IPS-20b (cell line): Measurements from ENCODE around the gene SLC25A13.

Experiments
- H3K27ac ChIP-seq: one replicate; pipeline ENCODE4 v1.5.1; 2013; ENCODE audit warnings: low read length
- H3K27me3 ChIP-seq: 2 replicates; pipeline ENCODE4 v1.6.1; 2013; ENCODE audit warnings: mild to moderate bottlenecking, low read length, inconsistent platforms; ENCODE audit not compliant: insufficient read depth
- H3K36me3 ChIP-seq: 2 replicates; pipeline ENCODE4 v1.6.1; 2013; ENCODE audit warnings: low read depth, mild to moderate bottlenecking, inconsistent platforms, low read length, moderate library complexity; ENCODE audit not compliant: insufficient read depth
- H3K4me1 ChIP-seq: 2 replicates; pipeline ENCODE4 v1.6.1; 2013; ENCODE audit warnings: mild to moderate bottlenecking, control low read depth, inconsistent platforms, low read length, moderate library complexity; ENCODE audit not compliant: insufficient read depth
- H3K4me3 ChIP-seq: 2 replicates; pipeline ENCODE4 v1.5.1; 2013; ENCODE audit warnings: mild to moderate bottlenecking, low read length, inconsistent platforms
- H3K9ac ChIP-seq: 2 replicates; pipeline ENCODE4 v1.6.1; 2013; ENCODE audit warnings: low read depth, mild to moderate bottlenecking, inconsistent platforms, low read length, moderate library complexity
- H3K9me3 ChIP-seq: 2 replicates; pipeline ENCODE4 v1.6.1; 2013; ENCODE audit warnings: mild to moderate bottlenecking, low read depth, low read length, inconsistent platforms; ENCODE audit not compliant: insufficient read depth

Gene SLC25A13

GRCh38 chr7:96266015-96266414, 55.9 kb downstream of the SLC25A13 start:
- Histone ChIP-seq H3K36me3 (peaks cover 11% of the 10 kb centered on the region; the same call in 1 of the 2 replicates), H3K4me3 (no peak overlapping the region), H3K27ac (no peak overlapping the region), H3K9me3 (no peaks in the 10 kb centered on the region), H3K9ac (no peak overlapping the region), H3K4me1 (no peaks in the 10 kb centered on the region), H3K27me3 (no peaks in the 10 kb centered on the region)

- Histone ChIP-seq H3K4me1 (peaks cover 9% of the 10 kb centered on the region), H3K27me3 (no peaks in the 10 kb centered on the region), H3K27ac (no peak overlapping the region), H3K9ac (no peak overlapping the region), H3K4me3 (no peak overlapping the region), H3K36me3 (no peaks in the 10 kb centered on the region), H3K9me3 (no peaks in the 10 kb centered on the region)
Observed at GRCh38 chr7:96253964-96254363, 67.9 kb downstream of the SLC25A13 start.

- no peaks in the 10 kb centered on the region for H3K36me3 ChIP-seq
- no peak overlapping the region for H3K4me3 ChIP-seq
- H3K9me3 ChIP-seq = no peaks in the 10 kb centered on the region
- no peak overlapping the region for H3K9ac ChIP-seq
- no peaks in the 10 kb centered on the region for H3K27me3 ChIP-seq
- H3K27ac ChIP-seq = no peak overlapping the region
- H3K4me1 ChIP-seq = peaks cover 11% of the 10 kb centered on the region
Observed at GRCh38 chr7:96253441-96253840, 68.5 kb downstream of the SLC25A13 start.

GRCh38 chr7:96250776-96251361, 71.0 kb downstream of the SLC25A13 start:
- H3K4me3 ChIP-seq = no peak overlapping the region
- H3K9me3 ChIP-seq = no peaks in the 10 kb centered on the region
- H3K9ac ChIP-seq = no peak overlapping the region
- no peaks in the 10 kb centered on the region for H3K36me3 ChIP-seq
- H3K27me3 ChIP-seq = no peaks in the 10 kb centered on the region
- H3K4me1 ChIP-seq = peaks cover 19% of the 10 kb centered on the region
- no peak overlapping the region for H3K27ac ChIP-seq

GRCh38 chr7:96248405-96248804, 73.5 kb downstream of the SLC25A13 start:
- Histone ChIP-seq H3K4me1 (peaks cover 10% of the 10 kb centered on the region; the same call in 1 of the 2 replicates), H3K27ac (no peak overlapping the region), H3K4me3 (no peak overlapping the region), H3K27me3 (no peaks in the 10 kb centered on the region), H3K9me3 (no peaks in the 10 kb centered on the region), H3K9ac (no peak overlapping the region), H3K36me3 (no peaks in the 10 kb centered on the region)

- no peaks in the 10 kb centered on the region for H3K36me3 ChIP-seq
- peaks cover 10% of the 10 kb centered on the region; the same call in 1 of the 2 replicates for H3K4me1 ChIP-seq
- H3K9me3 ChIP-seq = no peaks in the 10 kb centered on the region
Observed at GRCh38 chr7:96246919-96247318, 75.0 kb downstream of the SLC25A13 start.

GRCh38 chr7:96244992-96245292, 77.0 kb downstream of the SLC25A13 start:
- H3K9ac ChIP-seq = no peak overlapping the region
- H3K36me3 ChIP-seq = no peaks in the 10 kb centered on the region
- H3K4me3 ChIP-seq = no peak overlapping the region
- H3K4me1 ChIP-seq = peaks cover 10% of the 10 kb centered on the region; the same call in 1 of the 2 replicates
- H3K9me3 ChIP-seq = no peaks in the 10 kb centered on the region
- H3K27me3 ChIP-seq = no peaks in the 10 kb centered on the region
- H3K27ac ChIP-seq = no peak overlapping the region

More at GRCh38 chr7:96246919-96247318, 75.0 kb downstream of the SLC25A13 start:
- no peak overlapping the region for H3K9ac ChIP-seq
- no peaks in the 10 kb centered on the region for H3K27me3 ChIP-seq
- H3K4me3 ChIP-seq = no peak overlapping the region
- no peak overlapping the region for H3K27ac ChIP-seq

- no peak overlapping the region for H3K4me3 ChIP-seq
- H3K9ac ChIP-seq = no peak overlapping the region
Observed at GRCh38 chr7:96244244-96244991, 77.5 kb downstream of the SLC25A13 start.

GRCh38 chr7:96243241-96243640, 78.7 kb downstream of the SLC25A13 start:
- no peak overlapping the region for H3K4me3 ChIP-seq
- H3K27me3 ChIP-seq = no peaks in the 10 kb centered on the region
- H3K9ac ChIP-seq = no peak overlapping the region
- H3K4me1 ChIP-seq = peaks cover 7% of the 10 kb centered on the region; the same call in 1 of the 2 replicates
- H3K9me3 ChIP-seq = no peaks in the 10 kb centered on the region
- H3K27ac ChIP-seq = no peak overlapping the region
- H3K36me3 ChIP-seq = no peaks in the 10 kb centered on the region

More at GRCh38 chr7:96244244-96244991, 77.5 kb downstream of the SLC25A13 start:
- Histone ChIP-seq H3K36me3 (no peaks in the 10 kb centered on the region), H3K9me3 (no peaks in the 10 kb centered on the region), H3K27me3 (no peaks in the 10 kb centered on the region), H3K4me1 (peaks cover 10% of the 10 kb centered on the region; the same call in 1 of the 2 replicates), H3K27ac (no peak overlapping the region)

- H3K9me3 ChIP-seq = no peaks in the 10 kb centered on the region
- no peak overlapping the region for H3K27ac ChIP-seq
- H3K4me1 ChIP-seq = peaks cover 2% of the 10 kb centered on the region; the same call in 1 of the 2 replicates
- H3K36me3 ChIP-seq = no peaks in the 10 kb centered on the region
- H3K4me3 ChIP-seq = no peak overlapping the region
- H3K27me3 ChIP-seq = no peaks in the 10 kb centered on the region
- no peak overlapping the region for H3K9ac ChIP-seq
Observed at GRCh38 chr7:96241855-96242254, 80.0 kb downstream of the SLC25A13 start.

GRCh38 chr7:96238976-96239766, 82.7 kb downstream of the SLC25A13 start:
- no peaks in the 10 kb centered on the region for H3K27me3 ChIP-seq
- no peak overlapping the region for H3K27ac ChIP-seq
- peaks cover 3% of the 10 kb centered on the region; the same call in 1 of the 2 replicates for H3K36me3 ChIP-seq
- H3K9ac ChIP-seq = no peak overlapping the region
- no peaks in the 10 kb centered on the region for H3K9me3 ChIP-seq
- no peak overlapping the region for H3K4me3 ChIP-seq
- no peaks in the 10 kb centered on the region for H3K4me1 ChIP-seq
